Peyer's patch (tissue), 4 donors: Measurements from ENCODE around the gene RBM19.

Experiments
- POLR2A ChIP-seq, 2 donors: fragments of 450-650 bp; IDR thresholded peaks; one replicate each; pipeline ENCODE4 v1.5.1; 2017; ENCODE audit warnings: antibody characterized with exemption in 2 of 2, mild to moderate bottlenecking in 2 of 2, moderate library complexity in 2 of 2
- TF ChIP-seq, protein P1 (sequence below), 6 experiments: fragments of 450-650 bp in 4 of 6; fragments of 200-600 bp in 2 of 6; sonication (generic) in 1 of 6; IDR thresholded peaks; one replicate each; pipeline ENCODE4 v1.5.1; 2017 to 2019; ENCODE audit warnings: antibody characterized with exemption in 6 of 6, mild to moderate bottlenecking in 3 of 6, moderate library complexity in 1 of 6

DNA sequence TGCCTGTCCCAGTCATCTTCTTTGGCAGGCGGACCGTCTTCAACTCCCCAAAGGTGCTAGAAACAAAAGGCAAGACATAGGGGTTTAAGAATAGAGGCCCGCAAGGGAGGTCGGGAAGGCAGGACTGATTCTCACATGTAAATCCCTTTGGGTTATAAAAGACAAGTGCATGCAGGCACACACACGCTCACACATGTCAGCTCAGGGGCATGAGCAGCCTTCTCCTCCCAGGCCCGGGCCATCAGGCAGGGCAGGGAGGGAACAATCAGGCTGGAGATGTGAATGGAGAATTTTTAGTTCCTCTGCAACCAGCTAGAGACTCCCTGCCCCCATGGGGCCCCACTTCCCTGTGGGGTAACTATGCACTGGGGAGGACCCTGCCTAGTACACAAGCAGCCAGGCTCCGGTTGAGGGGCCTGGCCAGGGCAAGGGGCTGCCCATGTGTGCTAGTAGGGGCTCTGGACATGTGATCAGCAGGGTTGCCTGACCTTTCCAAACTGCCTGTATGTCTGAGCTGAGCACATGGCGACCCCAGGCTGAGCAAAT, 107.2 kb downstream of the RBM19 start:
- TF ChIP-seq, protein P1, sequence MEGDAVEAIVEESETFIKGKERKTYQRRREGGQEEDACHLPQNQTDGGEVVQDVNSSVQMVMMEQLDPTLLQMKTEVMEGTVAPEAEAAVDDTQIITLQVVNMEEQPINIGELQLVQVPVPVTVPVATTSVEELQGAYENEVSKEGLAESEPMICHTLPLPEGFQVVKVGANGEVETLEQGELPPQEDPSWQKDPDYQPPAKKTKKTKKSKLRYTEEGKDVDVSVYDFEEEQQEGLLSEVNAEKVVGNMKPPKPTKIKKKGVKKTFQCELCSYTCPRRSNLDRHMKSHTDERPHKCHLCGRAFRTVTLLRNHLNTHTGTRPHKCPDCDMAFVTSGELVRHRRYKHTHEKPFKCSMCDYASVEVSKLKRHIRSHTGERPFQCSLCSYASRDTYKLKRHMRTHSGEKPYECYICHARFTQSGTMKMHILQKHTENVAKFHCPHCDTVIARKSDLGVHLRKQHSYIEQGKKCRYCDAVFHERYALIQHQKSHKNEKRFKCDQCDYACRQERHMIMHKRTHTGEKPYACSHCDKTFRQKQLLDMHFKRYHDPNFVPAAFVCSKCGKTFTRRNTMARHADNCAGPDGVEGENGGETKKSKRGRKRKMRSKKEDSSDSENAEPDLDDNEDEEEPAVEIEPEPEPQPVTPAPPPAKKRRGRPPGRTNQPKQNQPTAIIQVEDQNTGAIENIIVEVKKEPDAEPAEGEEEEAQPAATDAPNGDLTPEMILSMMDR (IDR thresholded peaks at IDR 0.05): no peak
- no peak for TF ChIP-seq POLR2A (IDR thresholded peaks at IDR 0.05)
